RWPE2 (cell line): ENCODE measurements around the gene MT1X.

Experiments used
- ATAC-seq: fragments of 200-7000 bp; cut with Tn5 transposase; 3 replicates; pipeline ENCODE4 v1.9.1; 2021; ENCODE audit warnings: low read depth
- DNase-seq: peaks from one replicate; pipeline ENCODE4 v3.0.0-alpha.2; 2020; ENCODE audit warnings: low spot score
- H3K27ac ChIP-seq: fragments of 450-650 bp; 2 replicates; pipeline ENCODE4 v1.5.1; 2017; ENCODE audit warnings: mild to moderate bottlenecking; ENCODE audit not compliant: poor library complexity, severe bottlenecking
- H3K27me3 ChIP-seq: fragments of 250-450 bp; sonication (Bioruptor Pico); 2 replicates; pipeline ENCODE4 v1.5.1; 2021; ENCODE audit warnings: mild to moderate bottlenecking, moderate library complexity; ENCODE audit not compliant: insufficient read depth, poor library complexity, severe bottlenecking
- H3K36me3 ChIP-seq: fragments of 250-450 bp; sonication (Bioruptor Pico); 2 replicates; pipeline ENCODE4 v1.5.1; 2020; ENCODE audit warnings: low read depth, mild to moderate bottlenecking, moderate library complexity
- H3K4me1 ChIP-seq: fragments of 250-450 bp; sonication (Bioruptor Pico); 2 replicates; pipeline ENCODE4 v1.5.1; 2021; ENCODE audit warnings: mild to moderate bottlenecking, moderate library complexity; ENCODE audit not compliant: insufficient read depth, poor library complexity, severe bottlenecking
- H3K4me3 ChIP-seq: fragments of 250-450 bp; sonication (Bioruptor Pico); 2 replicates; pipeline ENCODE4 v1.5.1; 2021; ENCODE audit warnings: mild to moderate bottlenecking, moderate library complexity; ENCODE audit not compliant: severe bottlenecking
- H3K9me3 ChIP-seq: fragments of 250-450 bp; sonication (Bioruptor Pico); 2 replicates; pipeline ENCODE4 v1.5.1; 2021; ENCODE audit warnings: mild to moderate bottlenecking, moderate library complexity; ENCODE audit not compliant: severe bottlenecking
- TF ChIP-seq, protein P1 (sequence below): fragments of 450-650 bp; IDR thresholded peaks from one replicate; pipeline ENCODE4 v1.5.1; 2017; ENCODE audit warnings: mild to moderate bottlenecking, moderate library complexity; ENCODE audit not compliant: poor library complexity, severe bottlenecking

Gene MT1X

DNA sequence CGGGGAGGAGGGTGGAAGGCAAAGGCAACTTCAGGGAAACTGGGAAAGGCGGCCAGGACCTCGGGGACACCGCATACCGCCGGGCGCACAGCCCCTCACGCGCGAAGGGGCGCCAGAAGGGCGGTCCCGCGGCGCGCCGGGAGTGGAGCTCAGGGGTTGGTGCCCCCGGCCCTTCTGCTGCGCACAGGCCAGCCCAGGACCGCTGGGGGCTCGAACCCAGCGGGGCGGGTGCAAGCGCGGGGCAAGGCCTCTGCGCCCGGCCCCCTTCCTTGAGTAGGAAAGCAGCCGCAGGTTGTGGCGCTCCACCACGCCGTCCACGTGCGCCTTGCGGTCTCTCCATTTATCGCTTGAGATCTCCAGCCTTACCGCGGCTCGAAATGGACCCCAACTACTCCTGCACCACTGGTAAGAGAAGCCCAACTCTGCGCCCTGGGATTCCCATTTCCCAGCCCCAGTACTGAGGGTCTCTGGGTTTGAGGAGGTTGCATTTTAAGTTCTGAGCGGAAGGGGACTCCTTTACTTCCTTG lies 46.8 kb upstream of the MT1X start:
- H3K9me3 ChIP-seq: no peaks in the 10 kb centered on the region
- H3K27me3 ChIP-seq: no peaks in the 10 kb centered on the region
- TF ChIP-seq, protein P1, sequence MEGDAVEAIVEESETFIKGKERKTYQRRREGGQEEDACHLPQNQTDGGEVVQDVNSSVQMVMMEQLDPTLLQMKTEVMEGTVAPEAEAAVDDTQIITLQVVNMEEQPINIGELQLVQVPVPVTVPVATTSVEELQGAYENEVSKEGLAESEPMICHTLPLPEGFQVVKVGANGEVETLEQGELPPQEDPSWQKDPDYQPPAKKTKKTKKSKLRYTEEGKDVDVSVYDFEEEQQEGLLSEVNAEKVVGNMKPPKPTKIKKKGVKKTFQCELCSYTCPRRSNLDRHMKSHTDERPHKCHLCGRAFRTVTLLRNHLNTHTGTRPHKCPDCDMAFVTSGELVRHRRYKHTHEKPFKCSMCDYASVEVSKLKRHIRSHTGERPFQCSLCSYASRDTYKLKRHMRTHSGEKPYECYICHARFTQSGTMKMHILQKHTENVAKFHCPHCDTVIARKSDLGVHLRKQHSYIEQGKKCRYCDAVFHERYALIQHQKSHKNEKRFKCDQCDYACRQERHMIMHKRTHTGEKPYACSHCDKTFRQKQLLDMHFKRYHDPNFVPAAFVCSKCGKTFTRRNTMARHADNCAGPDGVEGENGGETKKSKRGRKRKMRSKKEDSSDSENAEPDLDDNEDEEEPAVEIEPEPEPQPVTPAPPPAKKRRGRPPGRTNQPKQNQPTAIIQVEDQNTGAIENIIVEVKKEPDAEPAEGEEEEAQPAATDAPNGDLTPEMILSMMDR: no peak
- no peak for ATAC-seq
- H3K27ac ChIP-seq: no peak overlapping the region
- no peak overlapping the region for H3K4me3 ChIP-seq
- no peaks in the 10 kb centered on the region for H3K4me1 ChIP-seq
- no peak for DNase-seq
- no peaks in the 10 kb centered on the region for H3K36me3 ChIP-seq

DNA sequence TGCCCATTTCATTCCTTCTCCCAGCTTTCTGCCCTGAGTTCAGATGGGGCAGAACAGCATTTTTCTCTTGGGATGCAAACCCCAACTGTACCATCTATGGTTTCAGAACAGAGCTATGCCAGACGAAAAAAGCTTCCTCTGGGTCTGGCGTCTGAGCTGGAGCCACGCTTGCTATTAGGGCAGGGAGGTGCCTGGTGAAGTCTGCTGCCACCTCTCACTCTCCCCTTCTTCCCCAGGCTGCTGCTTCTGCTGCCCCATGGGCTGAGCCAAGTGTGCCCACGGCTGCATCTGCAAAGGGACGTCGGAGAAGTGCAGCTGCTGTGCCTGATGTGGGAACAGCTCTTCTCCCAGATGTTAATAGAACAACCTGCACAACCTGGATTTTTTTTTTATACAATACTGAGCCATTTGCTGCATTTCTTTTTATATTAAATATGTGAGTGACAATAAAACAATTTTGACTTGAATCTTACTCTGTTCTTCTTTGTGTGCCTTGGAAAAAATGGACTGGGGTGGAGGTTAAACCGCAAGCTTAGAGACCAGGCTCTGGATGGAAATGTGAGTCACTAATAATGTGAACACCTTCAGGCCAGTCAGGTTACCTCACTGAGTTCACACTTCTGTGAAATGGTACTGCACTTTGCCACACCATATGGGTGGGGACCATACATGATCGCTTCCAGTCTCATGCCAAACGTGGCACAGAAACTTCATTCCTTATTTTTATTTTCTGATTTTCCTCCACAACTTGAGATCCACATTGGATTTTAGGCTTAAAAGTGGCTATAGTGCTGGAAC lies 45.5 kb upstream of the MT1X start:
- Histone ChIP-seq H3K4me3 (no peak overlapping the region), H3K27me3 (no peaks in the 10 kb centered on the region), H3K4me1 (no peaks in the 10 kb centered on the region), H3K36me3 (no peaks in the 10 kb centered on the region), H3K9me3 (no peaks in the 10 kb centered on the region), H3K27ac (no peak overlapping the region)
- ATAC-seq (0 out of 3 replicates have a peak, but pooled peaks have one; percentile 39), DNase-seq (no peak)
- TF ChIP-seq, protein P1: no peak

DNA sequence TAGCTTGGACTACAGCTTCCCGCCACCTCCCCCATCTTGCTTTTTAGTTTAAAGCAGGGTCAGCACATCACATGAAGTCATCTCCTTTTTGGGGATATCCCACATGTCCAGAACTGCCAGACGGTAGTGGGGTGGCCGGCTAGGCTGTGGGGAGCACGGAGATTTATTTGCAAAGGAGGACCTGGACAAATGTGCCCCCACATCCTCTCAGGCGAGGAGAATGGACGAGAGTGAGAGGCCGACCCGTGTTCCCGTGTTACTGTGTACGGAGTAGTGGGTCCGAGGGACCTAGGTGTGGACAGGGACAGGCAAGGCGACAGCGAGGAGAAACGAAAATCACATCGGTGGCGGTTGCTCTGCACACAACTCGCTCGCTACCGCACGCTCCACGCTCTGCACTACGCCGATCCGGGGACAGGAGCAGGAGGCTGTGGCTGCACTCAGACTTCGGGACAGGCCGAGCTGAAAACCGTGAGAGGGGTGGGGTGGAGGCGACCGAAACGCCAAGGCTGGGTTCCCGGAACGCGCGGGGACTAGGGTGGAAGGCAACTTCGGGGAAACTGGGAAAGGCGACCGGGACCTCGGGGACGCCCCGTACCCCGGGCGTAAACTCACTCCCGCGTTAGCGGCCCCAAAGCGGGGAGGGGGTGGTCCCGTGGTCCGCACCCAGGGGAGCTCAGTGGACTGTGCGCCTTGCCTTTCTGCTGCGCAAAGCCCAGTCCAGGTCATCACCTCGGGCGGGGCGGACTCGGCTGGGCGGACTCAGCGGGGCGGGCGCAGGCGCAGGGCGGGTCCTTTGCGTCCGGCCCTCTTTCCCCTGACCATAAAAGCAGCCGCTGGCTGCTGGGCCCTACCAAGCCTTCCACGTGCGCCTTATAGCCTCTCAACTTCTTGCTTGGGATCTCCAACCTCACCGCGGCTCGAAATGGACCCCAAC lies 44.2 kb upstream of the MT1X start, which contains the start of gene MT1A:
MT1A (plus strand) TSS at position 853 of the 937 bp plus-strand sequence; CDS start at position 926, 73 bp downstream.
- TF ChIP-seq, protein P1: no peak
- H3K27me3 ChIP-seq: no peaks in the 10 kb centered on the region
- no peak within 1 kb of the TSS for H3K27ac ChIP-seq
- ATAC-seq: no peak
- no peaks in the 10 kb centered on the region for H3K9me3 ChIP-seq
- no peaks in the 10 kb centered on the region for H3K4me1 ChIP-seq
- no peak for DNase-seq
- H3K4me3 ChIP-seq: no peak within 1 kb of the TSS
- H3K36me3 ChIP-seq: no peaks in the 10 kb centered on the region

DNA sequence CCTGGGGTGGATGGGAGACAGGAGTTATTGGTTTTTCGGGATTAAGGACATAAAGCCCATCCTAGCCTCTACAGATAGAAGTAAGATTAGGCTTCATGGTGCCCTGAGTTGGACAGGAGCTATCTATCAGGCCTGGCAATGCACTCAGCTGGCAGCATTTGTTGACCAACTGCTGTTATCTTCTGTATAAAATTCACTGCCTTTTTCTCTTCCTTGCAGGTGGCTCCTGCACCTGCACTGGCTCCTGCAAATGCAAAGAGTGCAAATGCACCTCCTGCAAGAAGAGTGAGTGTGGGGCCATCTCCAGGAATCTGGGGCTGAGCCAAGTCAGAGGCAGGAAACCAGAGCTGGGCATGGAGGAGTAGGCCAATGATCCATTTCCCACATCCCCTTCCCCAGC lies 43.2 kb upstream of the MT1X start:
- ATAC-seq: no peak
- Histone ChIP-seq H3K4me3 (no peak overlapping the region), H3K36me3 (no peaks in the 10 kb centered on the region), H3K4me1 (no peaks in the 10 kb centered on the region), H3K27me3 (no peaks in the 10 kb centered on the region), H3K27ac (no peak overlapping the region), H3K9me3 (no peaks in the 10 kb centered on the region)
- no peak for DNase-seq
- TF ChIP-seq, protein P1: no peak
